Stimulated activated CD4-positive, alpha-beta T cell treated with anti-CD3 and anti-CD28 coated beads, Interleukin-1b, Interleukin-23, amount 100 ng/mL, for 4 hours (primary cell): ENCODE results near the gene ELP4.

ENCODE experiments used
- DNase-seq, 2 donors: peaks; one replicate each; pipeline ENCODE4 v3.0.0-alpha.2; 2020; ENCODE audit warnings: low read depth in 2 of 2

The ELP4 gene

GRCh38 chr11:31824332-31824878 lies 314.8 kb downstream of the ELP4 start:
- DNase-seq, result no peak

GRCh38 chr11:31824879-31825837 lies 315.6 kb downstream of the ELP4 start:
- no peak for DNase-seq

- DNase-seq, result no peak
Measured at GRCh38 chr11:31825838-31826484, 316.4 kb downstream of the ELP4 start.

GRCh38 chr11:31826536-31827438 lies 317.2 kb downstream of the ELP4 start:
- DNase-seq, result no peak

GRCh38 chr11:31827455-31828206 lies 318.1 kb downstream of the ELP4 start:
- no peak for DNase-seq

- DNase-seq, result no peak
Measured at GRCh38 chr11:31828217-31828616, 318.6 kb downstream of the ELP4 start.

GRCh38 chr11:31830406-31830805 lies 320.8 kb downstream of the ELP4 start:
- DNase-seq, result no peak

- DNase-seq, result no peak
Measured at GRCh38 chr11:31834237-31834636, 324.7 kb downstream of the ELP4 start.
